HepG2 (cell line): Measurements from ENCODE around the gene KAZN. TPM values are rescaled to one million over a fixed set of nuclear protein-coding genes. Genes with fewer than 3 reads are reported as not detected.

Experiments
- ATAC-seq: fragments of 200-7000 bp; cut with Tn5 transposase; 3 replicates; pipeline ENCODE4 v1.9.1; 2020; ENCODE audit warnings: mild to moderate bottlenecking, moderate library complexity
- BruUV-seq: library from RNA; stranded (reverse); fragments of 400-500 nt; replicated peaks from 2 replicates; lab custom pipeline; 2021; lab: Mats Ljungman, UMichigan
- CTCF ChIA-PET: fragments of 300-600 bp; formaldehyde crosslinking; extraction: SDS; loops from one replicate; lab custom pipeline; 2021; ENCODE audit warnings: low total read pairs, inconsistent platforms, low intra/inter-chr PET ratio; lab: Yijun Ruan, JAX
- POLR2A ChIA-PET: fragments of 350-600 bp; sonication (Branson Sonifier 250); formaldehyde crosslinking; loops from one replicate; lab custom pipeline; 2020; ENCODE audit warnings: antibody characterized with exemption, inconsistent platforms; lab: Yijun Ruan, JAX
- DNase-seq: peaks from one replicate; pipeline ENCODE4 v3.0.0-alpha.2; 2015; ENCODE audit warnings: low spot score
- FAIRE-seq: peaks from 3 replicates; lab custom pipeline; 2011; peaks lifted over from hg19 to GRCh38; lab: Jason Lieb, UNC
- H2AFZ ChIP-seq: one replicate; pipeline ENCODE4 v1.6.1; 2011; ENCODE audit warnings: low read length, inconsistent platforms
- H3K27ac ChIP-seq: fragments of 300-600 bp; 3 replicates; pipeline ENCODE4 v1.8.0; 2011; ENCODE audit warnings: mixed run types, mild to moderate bottlenecking, mixed read lengths, low read length, inconsistent platforms; ENCODE audit not compliant: insufficient read depth; ENCODE audit errors: extremely low read length
- H3K27me3 ChIP-seq, 2 experiments: fragments of 200-600 bp in 1 of 2; 2 replicates in 1 of 2; 3 replicates in 1 of 2; pipeline versions ENCODE4 v1.6.0 to v1.8.0; 2011; ENCODE audit warnings: low read length in 2 of 2, mild to moderate bottlenecking in 2 of 2, moderate library complexity in 2 of 2, inconsistent platforms in 1 of 2; ENCODE audit not compliant: insufficient read depth in 2 of 2, control insufficient read depth in 1 of 2
- H3K36me3 ChIP-seq, 2 experiments: fragments of 200-600 bp in 1 of 2; replicated peaks in 1 of 2; 2 replicates in 1 of 2; 3 replicates in 1 of 2; pipeline versions ENCODE4 v1.5.1 to v1.8.0; 2011; ENCODE audit warnings: low read length in 2 of 2, inconsistent platforms in 1 of 2; ENCODE audit not compliant: insufficient read depth in 2 of 2, control insufficient read depth in 1 of 2
- H3K4me1 ChIP-seq: 2 replicates; pipeline ENCODE4 v1.5.1; 2012; ENCODE audit warnings: low read length, inconsistent platforms; ENCODE audit not compliant: insufficient read depth
- H3K4me2 ChIP-seq: 2 replicates; pipeline ENCODE4 v1.6.0; 2011; ENCODE audit warnings: low read depth, low read length, inconsistent platforms
- H3K4me3 ChIP-seq, 3 experiments: fragments of 200-600 bp in 1 of 3; sonication (generic), shearing (Covaris generic) in 1 of 3; replicated peaks in 1 of 3; 2 replicates each; pipeline ENCODE4 v1.5.1; 2011 to 2016; ENCODE audit warnings: low read length in 3 of 3, inconsistent platforms in 2 of 3, low read depth in 2 of 3, mild to moderate bottlenecking in 2 of 3, control low read depth in 1 of 3, mixed read lengths in 1 of 3; ENCODE audit not compliant: insufficient read depth in 1 of 3
- H3K79me2 ChIP-seq: one replicate; pipeline ENCODE4 v1.6.1; 2011; ENCODE audit warnings: low read length, inconsistent platforms; ENCODE audit not compliant: insufficient read depth
- H3K9ac ChIP-seq: 2 replicates; pipeline ENCODE4 v1.6.0; 2011; ENCODE audit warnings: mild to moderate bottlenecking, low read depth, low read length, inconsistent platforms; ENCODE audit not compliant: insufficient read depth
- H3K9me3 ChIP-seq: 2 replicates; pipeline ENCODE4 v1.5.1; 2012; ENCODE audit warnings: mild to moderate bottlenecking, low read length
- H4K20me1 ChIP-seq: 2 replicates; pipeline ENCODE4 v1.6.0; 2011; ENCODE audit warnings: inconsistent platforms, mild to moderate bottlenecking, low read length, moderate library complexity; ENCODE audit not compliant: insufficient read depth
- MAZ ChIP-seq, 2 experiments: sonication (generic) in 1 of 2; formaldehyde crosslinking in 1 of 2; IDR thresholded peaks; 2 replicates each; pipeline versions ENCODE4 v1.5.0 to v1.6.1; 2012 to 2020; ENCODE audit warnings: low read depth in 2 of 2, mild to moderate bottlenecking in 2 of 2, borderline replicate concordance in 1 of 2, improper control_type of control experiment in 1 of 2, low read length in 1 of 2, missing genetic modification reagents in 1 of 2, moderate library complexity in 1 of 2
- RAD51 ChIP-seq: fragments of 450-650 bp; IDR thresholded peaks from 2 replicates; pipeline ENCODE4 v1.6.1; 2016; ENCODE audit warnings: borderline replicate concordance
- ZNF616 ChIP-seq: sonication (generic); formaldehyde crosslinking; IDR thresholded peaks from 2 replicates; pipeline ENCODE4 v1.5.0; 2020; ENCODE audit warnings: low read depth, mild to moderate bottlenecking, missing genetic modification reagents
- ZNF7 ChIP-seq: IDR thresholded peaks from 2 replicates; pipeline ENCODE4 v1.6.1; 2016; ENCODE audit warnings: missing biosample characterization, missing genetic modification reagents
- ZNF775 ChIP-seq: sonication (generic); formaldehyde crosslinking; IDR thresholded peaks from 2 replicates; pipeline ENCODE4 v1.4.0; 2020; ENCODE audit warnings: missing genetic modification reagents, mild to moderate bottlenecking, moderate library complexity, borderline replicate concordance
- WGBS: methylation state at CpG from one replicate; pipeline ENCODE4 v1.1.6; 2017; ENCODE audit warnings: low lambda C conversion rate; 5-methylcytosine and 5-hydroxymethylcytosine counted together
- in situ Hi-C: cut with HindIII; loops from 2 replicates; pipeline ENCODE4 v1.10.0; 2017; ENCODE audit warnings: low pct_unique_long_range_greater_than_20kb; ENCODE audit not compliant: extremely low pct_ligation_motif_present
- intact Hi-C: fragments of 100-400 bp; cut with micrococcal nuclease; formaldehyde crosslinking; loops from one replicate; pipeline ENCODE4 v1.10.0; 2022; ENCODE audit not compliant: unreplicated experiment
- polyA plus RNA-seq, 8 experiments: library from polyadenylated mRNA; depleted of rRNA in 3 of 8; stranded (reverse) in 7 of 8; unstranded in 1 of 8; fragments of >200 nt; fragmentation: Illumina TruSeq in 4 of 8; extraction: Trizol in 4 of 8; gene quantifications; 2 replicates each; pipeline versions ENCODE4 v1.2.1 to v1.2.3, GENCODE V29; 2011 to 2016; ENCODE audit warnings: low read depth in 4 of 8, missing spikeins in 1 of 8, mixed read lengths in 1 of 8; ENCODE audit not compliant: insufficient read depth in 1 of 8
- total RNA-seq, 5 experiments: library from RNA; depleted of rRNA; stranded (reverse); fragments of >200 nt; fragmentation: Illumina TruSeq; extraction: Trizol; gene quantifications; 2 replicates each; pipeline ENCODE4 v1.2.3, GENCODE V29; 2016; ENCODE audit warnings: low read depth in 1 of 5
- TF ChIP-seq, protein P1 (sequence below): sonication (generic); formaldehyde crosslinking; IDR thresholded peaks from 2 replicates; pipeline ENCODE4 v1.5.0; 2020; ENCODE audit warnings: missing genetic modification reagents, mild to moderate bottlenecking, borderline replicate concordance
- TF ChIP-seq, protein P2 (sequence below): sonication (generic); formaldehyde crosslinking; IDR thresholded peaks from 2 replicates; pipeline ENCODE4 v1.4.0; 2020; ENCODE audit warnings: low read depth, mild to moderate bottlenecking, missing genetic modification reagents

KAZN gene
- total and polyA plus RNA-seq, 2 of the 13 experiments (the other 11 are each of a cell fraction or from before 2014, with no cell fraction given): 10.4 to 13.5 TPM

GRCh38 chr1:14553711-14554110 lies 44.8 kb upstream of the KAZN start:
- Histone ChIP-seq H3K4me1 (no peaks in the 10 kb centered on the region), H3K27me3 (peaks cover 2 to 33% of the 10 kb centered on the region in 2 experiments), H3K9ac (no peak overlapping the region), H3K79me2 (no peaks in the 10 kb centered on the region), H3K36me3 (no peaks in the 10 kb centered on the region), H3K9me3 (no peaks in the 10 kb centered on the region), H4K20me1 (no peaks in the 10 kb centered on the region), H3K27ac (no peak overlapping the region), H3K4me2 (no peak overlapping the region), H2AFZ (no peak overlapping the region), H3K4me3 (no peak overlapping the region)
- DNase-seq: no peak
- ATAC-seq: no peak
- intact Hi-C loops (no loop called here), in situ Hi-C loops (loop anchor here (25.0 kb wide), 1 partner anchor 484 kb away; no protein-coding TSS in a partner anchor)
- TF ChIP-seq, protein P1, sequence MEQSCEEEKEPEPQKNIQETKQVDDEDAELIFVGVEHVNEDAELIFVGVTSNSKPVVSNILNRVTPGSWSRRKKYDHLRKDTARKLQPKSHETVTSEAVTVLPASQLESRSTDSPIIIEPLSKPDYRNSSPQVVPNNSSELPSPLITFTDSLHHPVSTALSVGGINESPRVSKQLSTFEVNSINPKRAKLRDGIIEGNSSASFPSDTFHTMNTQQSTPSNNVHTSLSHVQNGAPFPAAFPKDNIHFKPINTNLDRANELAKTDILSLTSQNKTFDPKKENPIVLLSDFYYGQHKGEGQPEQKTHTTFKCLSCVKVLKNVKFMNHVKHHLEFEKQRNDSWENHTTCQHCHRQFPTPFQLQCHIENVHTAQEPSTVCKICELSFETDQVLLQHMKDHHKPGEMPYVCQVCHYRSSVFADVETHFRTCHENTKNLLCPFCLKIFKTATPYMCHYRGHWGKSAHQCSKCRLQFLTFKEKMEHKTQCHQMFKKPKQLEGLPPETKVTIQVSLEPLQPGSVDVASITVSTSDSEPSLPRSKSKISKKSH: no peak
- TF ChIP-seq ZNF7 (no peak), RAD51 (no peak)
- TF ChIP-seq, protein P2, sequence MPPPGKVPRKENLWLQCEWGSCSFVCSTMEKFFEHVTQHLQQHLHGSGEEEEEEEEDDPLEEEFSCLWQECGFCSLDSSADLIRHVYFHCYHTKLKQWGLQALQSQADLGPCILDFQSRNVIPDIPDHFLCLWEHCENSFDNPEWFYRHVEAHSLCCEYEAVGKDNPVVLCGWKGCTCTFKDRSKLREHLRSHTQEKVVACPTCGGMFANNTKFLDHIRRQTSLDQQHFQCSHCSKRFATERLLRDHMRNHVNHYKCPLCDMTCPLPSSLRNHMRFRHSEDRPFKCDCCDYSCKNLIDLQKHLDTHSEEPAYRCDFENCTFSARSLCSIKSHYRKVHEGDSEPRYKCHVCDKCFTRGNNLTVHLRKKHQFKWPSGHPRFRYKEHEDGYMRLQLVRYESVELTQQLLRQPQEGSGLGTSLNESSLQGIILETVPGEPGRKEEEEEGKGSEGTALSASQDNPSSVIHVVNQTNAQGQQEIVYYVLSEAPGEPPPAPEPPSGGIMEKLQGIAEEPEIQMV (CRISPR knock-in tag): no peak
- no peak for FAIRE-seq
- ChIA-PET CTCF (no interaction called here), POLR2A (no interaction called here)
- no TSS peak for BruUV-seq
- WGBS: 11% methylated on average over 4 of the region's 7 CpGs

DNA sequence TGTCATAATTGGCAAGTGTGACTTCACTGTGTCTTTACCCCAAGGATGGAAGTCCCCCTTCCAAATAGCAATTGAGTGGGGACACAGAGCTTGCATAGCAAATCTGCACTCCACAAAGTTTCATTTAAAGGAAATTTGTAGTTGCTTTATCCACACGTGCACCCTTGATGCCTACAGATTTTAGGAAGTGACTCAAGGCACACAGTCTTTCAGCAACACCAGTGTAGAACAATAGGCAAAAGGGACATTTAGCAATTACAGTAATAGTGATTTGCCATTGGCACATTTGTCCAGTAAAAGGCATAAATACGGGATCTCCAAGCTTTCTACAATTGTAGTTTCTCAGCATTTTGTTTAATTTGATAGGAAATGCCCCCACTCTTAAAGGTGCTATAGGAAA lies 43.4 kb upstream of the KAZN start:
- in situ Hi-C loops (loop anchor here (25.0 kb wide), 1 partner anchor 482 kb away; no protein-coding TSS in a partner anchor), intact Hi-C loops (no loop called here)
- DNase-seq (no peak), ATAC-seq (no peak), FAIRE-seq (no peak)
- Histone ChIP-seq H3K36me3 (no peaks in the 10 kb centered on the region), H3K4me2 (no peak overlapping the region), H4K20me1 (no peaks in the 10 kb centered on the region), H2AFZ (no peak overlapping the region), H3K27me3 (peaks cover 2 to 33% of the 10 kb centered on the region in 2 experiments), H3K4me3 (no peak overlapping the region), H3K9ac (no peak overlapping the region), H3K9me3 (no peaks in the 10 kb centered on the region), H3K79me2 (no peaks in the 10 kb centered on the region), H3K4me1 (no peaks in the 10 kb centered on the region), H3K27ac (no peak overlapping the region)
- TF ChIP-seq MAZ (IDR thresholded peaks at IDR 0.05; ENCODE audit: borderline replicate concordance, low read depth, low read length): no peak
- no peak for TF ChIP-seq MAZ (CRISPR knock-in tag; IDR thresholded peaks at IDR 0.05; ENCODE audit: low read depth)
- no peak for TF ChIP-seq ZNF775
- no peak for TF ChIP-seq ZNF616 (CRISPR knock-in tag)
- ChIA-PET POLR2A (no interaction called here), CTCF (no interaction called here)
- BruUV-seq: no TSS peak
- WGBS: 29% methylated on average over 2 of the region's 2 CpGs
